ENCODE data around the gene BRWD1.

- TF ChIP-seq CTCF (IDR thresholded peaks at IDR 0.05) (no peak), EP300 (IDR thresholded peaks at IDR 0.05) (no peak)
Observed at GRCh38 chr21:39319814-39320332, 6.4 kb upstream of the BRWD1 start.
